ENCODE results near the gene PI4KA.

DNA sequence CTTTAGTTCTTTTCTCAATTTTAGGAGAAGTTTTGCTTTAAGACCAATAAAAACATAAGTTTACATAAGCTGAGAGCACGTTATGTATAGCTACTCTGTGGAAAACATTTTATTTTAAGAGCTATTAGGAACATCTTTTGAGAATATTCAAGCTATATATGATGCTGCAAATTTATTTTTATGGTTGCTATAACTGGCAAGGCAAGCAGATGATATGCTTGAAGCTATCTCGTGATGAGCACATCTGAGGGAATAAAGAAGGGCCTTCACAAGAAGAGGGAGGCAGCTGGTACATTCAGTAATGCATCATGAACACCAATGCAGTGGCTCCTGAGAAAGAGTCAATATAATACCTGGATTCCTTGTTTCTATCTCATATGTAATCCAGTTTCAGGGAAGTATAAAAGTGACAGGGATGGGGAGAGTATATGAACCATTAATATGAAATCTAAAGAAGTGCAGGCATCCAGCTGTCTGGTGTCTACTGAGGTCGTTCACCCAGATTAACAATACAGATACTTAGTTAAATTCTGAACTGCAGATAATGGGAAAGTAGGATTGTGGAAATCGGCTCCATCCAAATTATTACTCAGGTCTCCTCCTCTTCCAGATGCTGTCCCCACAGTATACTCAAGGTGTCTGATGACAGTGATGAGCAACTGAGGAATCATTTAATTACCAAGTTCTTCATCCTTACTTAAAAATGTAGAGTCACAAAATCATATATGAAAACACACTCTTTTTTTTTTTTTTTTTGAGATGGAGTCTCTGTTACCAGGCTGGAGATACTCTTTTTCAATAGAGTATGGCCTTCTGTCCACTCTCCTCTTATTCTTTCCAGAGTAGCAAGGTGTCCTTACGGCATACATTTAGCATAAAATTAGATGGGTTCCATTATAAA lies 185.1 kb downstream of the PI4KA start:
- TF ChIP-seq EZH2 (IDR thresholded peaks at IDR 0.05; ENCODE audit: low read length, missing control alignments), result no peak
- TF ChIP-seq, protein P1, sequence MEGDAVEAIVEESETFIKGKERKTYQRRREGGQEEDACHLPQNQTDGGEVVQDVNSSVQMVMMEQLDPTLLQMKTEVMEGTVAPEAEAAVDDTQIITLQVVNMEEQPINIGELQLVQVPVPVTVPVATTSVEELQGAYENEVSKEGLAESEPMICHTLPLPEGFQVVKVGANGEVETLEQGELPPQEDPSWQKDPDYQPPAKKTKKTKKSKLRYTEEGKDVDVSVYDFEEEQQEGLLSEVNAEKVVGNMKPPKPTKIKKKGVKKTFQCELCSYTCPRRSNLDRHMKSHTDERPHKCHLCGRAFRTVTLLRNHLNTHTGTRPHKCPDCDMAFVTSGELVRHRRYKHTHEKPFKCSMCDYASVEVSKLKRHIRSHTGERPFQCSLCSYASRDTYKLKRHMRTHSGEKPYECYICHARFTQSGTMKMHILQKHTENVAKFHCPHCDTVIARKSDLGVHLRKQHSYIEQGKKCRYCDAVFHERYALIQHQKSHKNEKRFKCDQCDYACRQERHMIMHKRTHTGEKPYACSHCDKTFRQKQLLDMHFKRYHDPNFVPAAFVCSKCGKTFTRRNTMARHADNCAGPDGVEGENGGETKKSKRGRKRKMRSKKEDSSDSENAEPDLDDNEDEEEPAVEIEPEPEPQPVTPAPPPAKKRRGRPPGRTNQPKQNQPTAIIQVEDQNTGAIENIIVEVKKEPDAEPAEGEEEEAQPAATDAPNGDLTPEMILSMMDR (conservative IDR thresholded peaks at IDR 0.05 in 1 of 2, IDR thresholded peaks at IDR 0.05 in 1 of 2; ENCODE audit: low read depth in 1 of 2, low read length in 2 of 2), result no peak
